Inflammatory macrophage (primary cell): ENCODE data around the gene SH2D2A.

Experiments
- DNase-seq, 2 donors: peaks; one replicate each; pipeline ENCODE4 v3.0.0-alpha.2; 2020 to 2022

SH2D2A gene

GRCh38 chr1:156802421-156802935, 14.2 kb downstream of the SH2D2A start:
- no peak for DNase-seq

GRCh38 chr1:156801409-156802121, 15.1 kb downstream of the SH2D2A start:
- no peak for DNase-seq

- DNase-seq, result peak; percentile 46 to 52
Observed at GRCh38 chr1:156797212-156797871, 19.3 kb downstream of the SH2D2A start.

- DNase-seq, result no peak
Observed at GRCh38 chr1:156796340-156797097, 20.1 kb downstream of the SH2D2A start.

- no peak for DNase-seq
Observed at GRCh38 chr1:156795787-156796186, 20.9 kb downstream of the SH2D2A start.

GRCh38 chr1:156795374-156795733, 21.3 kb downstream of the SH2D2A start:
- DNase-seq, result no peak

GRCh38 chr1:156794506-156795373, 21.9 kb downstream of the SH2D2A start:
- no peak for DNase-seq

GRCh38 chr1:156789621-156790318, 26.9 kb downstream of the SH2D2A start:
- DNase-seq, result no peak

- no peak for DNase-seq
Observed at GRCh38 chr1:156788136-156788535, 28.5 kb downstream of the SH2D2A start.

- no peak for DNase-seq
Observed at GRCh38 chr1:156786640-156787039, 30.0 kb downstream of the SH2D2A start.

- no peak for DNase-seq
Observed at GRCh38 chr1:156785458-156785857, 31.2 kb downstream of the SH2D2A start.

GRCh38 chr1:156781585-156782186, 35.0 kb downstream of the SH2D2A start:
- peak in 1 of 2 donors; percentile 13 for DNase-seq

- no peak for DNase-seq
Observed at GRCh38 chr1:156777573-156777972, 39.1 kb downstream of the SH2D2A start.

- no peak for DNase-seq
Observed at GRCh38 chr1:156776942-156777341, 39.7 kb downstream of the SH2D2A start.

GRCh38 chr1:156775799-156776198, 40.8 kb downstream of the SH2D2A start:
- no peak for DNase-seq

- DNase-seq, result no peak
Observed at GRCh38 chr1:156773607-156774006, 43.0 kb downstream of the SH2D2A start.

- DNase-seq, result no peak
Observed at GRCh38 chr1:156772728-156773497, 43.7 kb downstream of the SH2D2A start.

GRCh38 chr1:156772222-156772621, 44.4 kb downstream of the SH2D2A start:
- DNase-seq, result no peak

- no peak for DNase-seq
Observed at GRCh38 chr1:156768610-156769295, 47.9 kb downstream of the SH2D2A start.
